Erythroblast (primary cell): Measurements from ENCODE around the gene FADS6.

Experiments
- GATA1 ChIP-seq: IDR thresholded peaks from 2 replicates; pipeline ENCODE4 v1.6.1; 2011; ENCODE audit warnings: low read depth, mild to moderate bottlenecking, control low read depth, low read length, moderate library complexity
- POLR2A ChIP-seq: IDR thresholded peaks from 2 replicates; pipeline ENCODE4 v1.6.1; 2011; ENCODE audit warnings: mild to moderate bottlenecking, low read length

DNA sequence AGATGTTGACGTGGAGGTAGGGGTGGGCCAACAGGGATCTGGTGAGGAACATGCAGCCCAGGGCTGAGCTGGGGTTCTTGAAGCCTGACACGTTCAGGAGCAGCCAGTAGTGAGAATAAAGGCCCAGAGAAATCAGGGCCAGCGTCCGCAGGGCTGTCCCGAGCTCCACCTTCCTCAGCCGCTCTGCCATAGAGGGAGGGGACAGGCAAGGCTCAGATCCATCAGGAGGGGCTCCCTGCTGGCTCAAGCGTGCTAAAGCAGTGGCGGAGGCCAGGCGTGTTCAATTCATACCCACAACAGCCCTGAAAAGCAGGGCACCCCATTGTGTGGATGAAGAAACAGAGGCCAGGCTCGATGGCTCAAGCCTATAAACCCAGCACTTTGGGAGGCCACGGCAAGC is 12.4 kb downstream of the FADS6 start:
- TF ChIP-seq POLR2A (no peak), GATA1 (no peak)
